Measurements from ENCODE around the gene CCSER2.
A peak's percentile ranks its signal among the peaks of the same experiment; 100 is the strongest.
"Not testable (repeated sequence)": the region's sequence is repeated elsewhere in the genome, so short reads cannot be mapped to it uniquely, and the experiment has no call there.

Gene CCSER2

DNA sequence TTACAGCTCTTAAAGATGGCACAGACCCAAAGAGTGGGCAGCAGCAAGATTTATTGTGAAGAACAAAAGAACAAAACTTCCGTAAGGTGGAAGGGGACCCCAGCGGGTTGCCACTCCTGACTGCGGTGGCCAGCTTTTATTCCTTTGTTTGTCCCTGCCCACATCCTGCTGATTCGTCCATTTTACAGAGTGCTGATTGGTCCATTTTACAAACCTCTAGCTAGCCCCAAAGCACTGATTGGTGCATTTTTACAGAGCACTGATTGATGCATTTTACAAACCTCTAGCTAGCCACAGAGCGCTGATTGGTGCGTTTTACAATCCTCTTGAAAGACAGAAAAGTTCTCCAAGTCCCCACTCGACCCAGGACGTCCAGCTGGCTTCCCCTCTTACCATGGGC, 16.8 kb upstream of the CCSER2 start:
- TF ChIP-seq, protein P1, sequence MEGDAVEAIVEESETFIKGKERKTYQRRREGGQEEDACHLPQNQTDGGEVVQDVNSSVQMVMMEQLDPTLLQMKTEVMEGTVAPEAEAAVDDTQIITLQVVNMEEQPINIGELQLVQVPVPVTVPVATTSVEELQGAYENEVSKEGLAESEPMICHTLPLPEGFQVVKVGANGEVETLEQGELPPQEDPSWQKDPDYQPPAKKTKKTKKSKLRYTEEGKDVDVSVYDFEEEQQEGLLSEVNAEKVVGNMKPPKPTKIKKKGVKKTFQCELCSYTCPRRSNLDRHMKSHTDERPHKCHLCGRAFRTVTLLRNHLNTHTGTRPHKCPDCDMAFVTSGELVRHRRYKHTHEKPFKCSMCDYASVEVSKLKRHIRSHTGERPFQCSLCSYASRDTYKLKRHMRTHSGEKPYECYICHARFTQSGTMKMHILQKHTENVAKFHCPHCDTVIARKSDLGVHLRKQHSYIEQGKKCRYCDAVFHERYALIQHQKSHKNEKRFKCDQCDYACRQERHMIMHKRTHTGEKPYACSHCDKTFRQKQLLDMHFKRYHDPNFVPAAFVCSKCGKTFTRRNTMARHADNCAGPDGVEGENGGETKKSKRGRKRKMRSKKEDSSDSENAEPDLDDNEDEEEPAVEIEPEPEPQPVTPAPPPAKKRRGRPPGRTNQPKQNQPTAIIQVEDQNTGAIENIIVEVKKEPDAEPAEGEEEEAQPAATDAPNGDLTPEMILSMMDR (IDR thresholded peaks at IDR 0.05; ENCODE audit: low read depth, low read length, missing control alignments), result no peak
- no peak for DNase-seq (ENCODE audit: low read depth)
- no peak overlapping the region for H3K4me3 ChIP-seq (ENCODE audit: low read depth, low read length)
- in situ Hi-C loops (cut with HindIII; ENCODE audit: low sequenced_read_pairs), result no loop called here

DNA sequence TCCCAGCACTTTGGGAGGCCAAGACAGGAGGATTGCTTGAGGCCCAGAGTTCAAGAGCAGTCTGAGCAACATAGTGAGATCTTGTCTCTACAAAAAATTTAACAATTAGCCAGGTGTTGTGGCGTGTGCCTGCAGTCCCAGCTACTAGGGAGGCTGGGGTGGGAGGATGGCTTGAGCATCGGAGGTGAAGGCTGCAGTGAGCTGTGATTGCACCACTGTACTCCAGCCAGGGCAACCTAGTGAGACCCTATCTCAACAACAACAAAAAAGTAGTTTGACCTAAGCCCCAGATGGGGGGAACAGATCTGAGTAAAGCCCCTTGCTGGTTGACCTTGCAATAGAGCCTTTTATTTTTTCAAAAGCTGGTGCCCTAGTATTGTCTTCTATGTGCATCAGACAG, 15.6 kb upstream of the CCSER2 start:
- DNase-seq (ENCODE audit: low read depth), result no peak
- TF ChIP-seq, protein P1 (IDR thresholded peaks at IDR 0.05; ENCODE audit: low read depth, low read length, missing control alignments), result no peak
- in situ Hi-C loops (cut with HindIII; ENCODE audit: low sequenced_read_pairs), result no loop called here
- no peak overlapping the region for H3K4me3 ChIP-seq (ENCODE audit: low read depth, low read length)

DNA sequence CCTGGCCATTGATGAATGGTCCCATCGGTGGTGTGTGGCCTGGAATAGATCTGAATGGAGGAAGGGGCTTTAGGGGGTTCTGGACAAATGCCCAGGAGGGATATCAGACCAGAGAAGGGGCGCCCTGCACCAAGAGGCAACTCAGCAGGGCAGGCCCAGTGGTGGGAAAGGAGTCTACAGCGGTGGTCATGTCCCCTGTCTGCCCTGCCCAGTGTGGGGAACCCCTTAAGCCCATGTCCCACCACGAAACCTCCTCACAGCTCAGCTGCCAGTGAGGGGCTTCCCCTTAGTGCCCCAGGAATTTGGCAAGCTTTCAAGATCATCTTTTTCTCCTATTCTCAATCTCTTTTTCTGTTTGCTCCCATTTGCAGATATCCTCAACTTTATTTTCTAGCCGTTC, 14.1 kb upstream of the CCSER2 start:
- no peak for DNase-seq (ENCODE audit: low read depth)
- TF ChIP-seq, protein P1 (IDR thresholded peaks at IDR 0.05; ENCODE audit: low read depth, low read length, missing control alignments), result no peak
- no peak overlapping the region for H3K4me3 ChIP-seq (ENCODE audit: low read depth, low read length)
- in situ Hi-C loops (cut with HindIII; ENCODE audit: low sequenced_read_pairs), result no loop called here

DNA sequence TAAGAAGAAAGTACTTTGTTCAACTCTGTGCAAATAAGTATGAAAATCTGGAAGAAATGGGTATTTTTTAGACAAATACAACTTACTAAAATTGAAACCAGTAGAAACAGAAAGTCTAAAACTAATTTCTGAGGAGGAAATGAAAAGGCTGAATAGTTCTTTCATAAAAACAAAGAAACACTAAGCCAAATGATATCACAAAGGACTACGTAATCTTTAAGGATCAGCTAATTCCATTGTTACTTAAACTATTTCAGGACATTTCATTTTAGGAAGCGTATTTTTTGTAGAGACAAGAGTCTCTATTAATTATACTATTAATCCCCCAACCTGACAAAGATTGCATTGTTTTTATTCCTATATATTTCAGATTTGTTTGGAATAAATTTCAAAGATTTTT, 11.2 kb upstream of the CCSER2 start:
- DNase-seq (ENCODE audit: low read depth), result no peak
- no peak overlapping the region for H3K4me3 ChIP-seq (ENCODE audit: low read depth, low read length)
- in situ Hi-C loops (cut with HindIII; ENCODE audit: low sequenced_read_pairs), result no loop called here
- TF ChIP-seq, protein P1 (IDR thresholded peaks at IDR 0.05; ENCODE audit: low read depth, low read length, missing control alignments), result no peak

DNA sequence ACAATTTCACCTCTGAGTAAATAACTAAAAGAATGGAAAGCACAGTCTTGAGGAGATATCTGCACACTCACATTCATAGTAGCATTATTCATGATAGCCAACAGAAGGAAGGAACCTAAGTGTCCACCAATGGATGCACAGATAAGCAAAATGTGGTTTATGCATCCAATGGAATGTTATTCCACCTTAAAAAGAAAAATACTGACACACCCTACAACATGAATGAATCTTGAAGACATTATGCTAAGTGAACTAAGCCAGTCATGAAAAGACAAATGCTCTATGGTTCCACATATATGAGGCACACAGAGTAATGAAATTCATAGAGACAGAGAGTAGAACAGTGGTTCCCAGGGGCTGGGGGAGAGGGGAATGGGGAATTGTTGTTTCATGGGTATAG, 6.5 kb upstream of the CCSER2 start:
- TF ChIP-seq, protein P1 (IDR thresholded peaks at IDR 0.05; ENCODE audit: low read depth, low read length, missing control alignments), result no peak
- in situ Hi-C loops (cut with HindIII; ENCODE audit: low sequenced_read_pairs), result no loop called here
- no peak overlapping the region for H3K4me3 ChIP-seq (ENCODE audit: low read depth, low read length)
- DNase-seq (ENCODE audit: low read depth), result no peak

DNA sequence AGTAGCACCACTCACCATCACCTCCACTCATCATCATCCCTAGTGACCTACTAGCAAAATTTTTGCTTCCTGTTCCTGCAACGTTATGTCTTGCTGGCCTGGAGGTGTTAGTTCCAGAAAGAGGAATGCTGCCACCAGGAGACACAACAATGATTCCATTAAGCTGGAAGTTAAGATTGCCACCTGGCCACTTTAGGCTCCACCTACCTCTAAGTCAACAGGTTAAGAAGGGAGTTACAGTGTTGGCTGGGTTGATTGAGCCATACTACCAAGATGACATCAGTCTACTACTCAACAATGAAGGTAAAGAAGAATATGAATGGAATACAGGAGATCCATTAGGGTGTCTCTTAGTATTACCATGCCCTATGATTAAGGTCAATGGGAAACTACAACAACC, 4.8 kb upstream of the CCSER2 start:
- DNase-seq (ENCODE audit: low read depth); H3K4me3 ChIP-seq (ENCODE audit: low read depth, low read length); in situ Hi-C loops (cut with HindIII; ENCODE audit: low sequenced_read_pairs): not testable (repeated sequence)

DNA sequence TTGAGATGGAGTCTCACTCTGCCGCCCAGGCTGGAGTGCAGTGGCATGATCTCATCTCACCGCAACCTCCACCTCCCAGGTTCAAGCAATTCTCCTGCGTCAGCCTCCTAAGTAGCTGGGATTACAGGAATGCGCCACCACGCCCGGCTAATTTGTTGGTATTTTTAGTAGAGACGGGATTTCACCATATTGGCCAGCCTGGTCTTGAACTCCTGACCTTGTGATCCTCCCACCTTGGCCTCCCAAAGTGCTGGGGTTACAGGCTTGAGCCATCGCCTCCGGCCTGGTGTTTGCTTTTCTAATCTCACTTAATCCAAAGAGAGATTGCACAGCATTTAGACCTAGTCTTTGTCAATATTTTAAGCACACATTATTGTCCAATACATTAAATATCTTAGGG, 1.4 kb upstream of the CCSER2 start:
- DNase-seq (ENCODE audit: low read depth); H3K4me3 ChIP-seq (ENCODE audit: low read depth, low read length); in situ Hi-C loops (cut with HindIII; ENCODE audit: low sequenced_read_pairs): not testable (repeated sequence)

DNA sequence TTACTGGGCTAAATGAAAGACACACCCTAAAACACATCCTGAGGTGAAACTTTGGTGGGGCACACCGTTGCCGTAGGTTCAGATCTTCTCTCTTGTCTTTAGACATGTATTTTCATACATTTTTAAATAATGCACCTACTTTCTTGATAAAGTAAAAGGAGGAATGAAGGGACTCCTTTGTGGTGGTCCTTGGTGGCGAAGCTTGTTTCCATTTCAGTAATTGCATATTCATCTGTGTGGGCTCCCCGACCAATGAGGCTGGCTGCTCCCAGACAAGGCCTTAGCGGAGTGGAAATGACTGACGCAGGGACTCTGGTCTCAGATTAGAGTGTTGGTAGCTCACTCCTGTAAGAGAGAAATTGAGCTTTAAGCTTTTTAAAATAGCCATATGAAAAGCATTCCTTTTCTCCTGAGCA, 815 bp downstream of the CCSER2 start:
- in situ Hi-C loops (cut with HindIII; ENCODE audit: low sequenced_read_pairs), result no loop called here
- TF ChIP-seq, protein P1 (IDR thresholded peaks at IDR 0.05; ENCODE audit: low read depth, low read length, missing control alignments), result no peak
- no peak for DNase-seq (ENCODE audit: low read depth)
- peak overlapping the region; percentile 54 for H3K4me3 ChIP-seq (ENCODE audit: low read depth, low read length)

All from astrocyte of the cerebellum (primary cell).